Fibroblast of lung (primary cell): ENCODE results near the gene ADGRF4. TPM values are rescaled to one million over a fixed set of nuclear protein-coding genes. Genes with fewer than 3 reads are reported as not detected.

Source experiments
- DNase-seq, 2 donors: peaks; one replicate each; pipeline versions ENCODE4 v3.0.0 to v3.0.0-alpha.2; 2010; ENCODE audit warnings: low read depth in 2 of 2
- H2AFZ ChIP-seq: 2 replicates; pipeline ENCODE4 v1.5.1; 2012; ENCODE audit warnings: low read length, control low read depth, inconsistent platforms
- H3K27ac ChIP-seq: 2 replicates; pipeline ENCODE4 v1.5.1; 2011; ENCODE audit warnings: low read length, control low read depth; ENCODE audit not compliant: insufficient read depth
- H3K27me3 ChIP-seq: 2 replicates; pipeline ENCODE4 v1.5.1; 2011; ENCODE audit warnings: mild to moderate bottlenecking, low read length; ENCODE audit not compliant: control insufficient read depth, insufficient read depth
- H3K36me3 ChIP-seq: 2 replicates; pipeline ENCODE4 v1.5.1; 2011; ENCODE audit warnings: low read length; ENCODE audit not compliant: control insufficient read depth, insufficient read depth
- H3K4me1 ChIP-seq: 2 replicates; pipeline ENCODE4 v1.5.1; 2011; ENCODE audit warnings: low read length; ENCODE audit not compliant: control insufficient read depth, insufficient read depth; ENCODE audit errors: extremely low read depth
- H3K4me2 ChIP-seq: 2 replicates; pipeline ENCODE4 v1.5.1; 2011; ENCODE audit warnings: low read length, control low read depth; ENCODE audit not compliant: insufficient read depth; ENCODE audit errors: extremely low read depth
- H3K4me3 ChIP-seq, 4 experiments: fragments of 200-600 bp in 1 of 4; sonication (generic) in 1 of 4; replicated peaks in 1 of 4; 2 replicates each; pipeline ENCODE4 v1.5.1; 2011 to 2016; ENCODE audit warnings: low read length in 4 of 4, low read depth in 3 of 4, mild to moderate bottlenecking in 3 of 4, control low read depth in 2 of 4, inconsistent platforms in 1 of 4, mixed read lengths in 1 of 4; ENCODE audit not compliant: insufficient read depth in 1 of 4; ENCODE audit errors: control extremely low read depth in 1 of 4
- H3K79me2 ChIP-seq: 2 replicates; pipeline ENCODE4 v1.5.1; 2012; ENCODE audit warnings: mild to moderate bottlenecking, low read length, inconsistent platforms; ENCODE audit not compliant: control insufficient read depth, insufficient read depth
- H3K9ac ChIP-seq: 2 replicates; pipeline ENCODE4 v1.5.1; 2011; ENCODE audit warnings: mild to moderate bottlenecking, low read length, control low read depth; ENCODE audit not compliant: insufficient read depth
- H3K9me3 ChIP-seq: 2 replicates; pipeline ENCODE4 v1.5.1; 2012; ENCODE audit warnings: low read depth, low read length; ENCODE audit not compliant: control insufficient read depth, insufficient read depth
- H4K20me1 ChIP-seq: 2 replicates; pipeline ENCODE4 v1.5.1; 2011; ENCODE audit warnings: low read length; ENCODE audit not compliant: control insufficient read depth, insufficient read depth; ENCODE audit errors: extremely low read depth
- EZH2 ChIP-seq: IDR thresholded peaks from 2 replicates; pipeline ENCODE4 v1.5.1; 2012; ENCODE audit warnings: low read length, control low read depth, mild to moderate bottlenecking; ENCODE audit errors: missing control alignments
- polyA plus RNA-seq, 2 donors: library from polyadenylated mRNA; depleted of rRNA in 1 of 2; stranded (reverse) in 1 of 2; unstranded in 1 of 2; fragments of >200 nt; gene quantifications; 2 replicates each; pipeline ENCODE4 v1.2.1, GENCODE V29; 2011 to 2012; ENCODE audit warnings: missing spikeins in 1 of 2
- total RNA-seq: library from RNA; depleted of rRNA; stranded (reverse); fragments of >200 nt; gene quantifications from 2 replicates; pipeline ENCODE4 v1.2.1, GENCODE V29; 2014
- TF ChIP-seq, protein P1 (sequence below), 2 donors: IDR thresholded peaks in 1 of 2; conservative IDR thresholded peaks in 1 of 2; 1 replicate in 1 of 2; 2 replicates in 1 of 2; pipeline ENCODE4 v1.5.1; 2011 to 2012; ENCODE audit warnings: low read length in 2 of 2, control low read depth in 1 of 2, inconsistent platforms in 1 of 2, low read depth in 1 of 2, mild to moderate bottlenecking in 1 of 2

Gene ADGRF4
- total and polyA plus RNA-seq, 2 donors (not counting 1 experiment from before 2014, with no cell fraction given) = not detected

DNA sequence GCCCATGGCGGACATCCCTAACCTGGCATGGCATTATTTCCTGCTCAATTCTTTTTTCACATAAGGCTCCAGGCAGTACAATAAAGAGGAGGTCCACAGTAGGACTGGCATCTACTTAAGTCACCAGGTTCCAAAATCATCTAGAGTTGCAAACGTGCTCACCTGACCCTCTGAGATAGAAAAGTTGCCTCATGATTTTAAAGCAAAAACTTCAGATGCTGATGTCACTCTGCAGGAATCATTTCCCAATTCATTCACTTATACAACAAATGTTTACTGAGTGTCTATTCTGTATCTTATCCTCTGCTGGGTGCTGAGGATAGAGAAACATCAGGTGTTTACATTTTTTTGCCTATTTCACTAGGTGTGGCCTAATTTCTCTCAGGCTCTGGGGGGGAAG is 2.2 kb downstream of the ADGRF4 start:
- H3K9me3 ChIP-seq = no peaks in the 10 kb centered on the region
- no peak for DNase-seq
- H3K4me3 ChIP-seq = no peak overlapping the region
- TF ChIP-seq, protein P1, sequence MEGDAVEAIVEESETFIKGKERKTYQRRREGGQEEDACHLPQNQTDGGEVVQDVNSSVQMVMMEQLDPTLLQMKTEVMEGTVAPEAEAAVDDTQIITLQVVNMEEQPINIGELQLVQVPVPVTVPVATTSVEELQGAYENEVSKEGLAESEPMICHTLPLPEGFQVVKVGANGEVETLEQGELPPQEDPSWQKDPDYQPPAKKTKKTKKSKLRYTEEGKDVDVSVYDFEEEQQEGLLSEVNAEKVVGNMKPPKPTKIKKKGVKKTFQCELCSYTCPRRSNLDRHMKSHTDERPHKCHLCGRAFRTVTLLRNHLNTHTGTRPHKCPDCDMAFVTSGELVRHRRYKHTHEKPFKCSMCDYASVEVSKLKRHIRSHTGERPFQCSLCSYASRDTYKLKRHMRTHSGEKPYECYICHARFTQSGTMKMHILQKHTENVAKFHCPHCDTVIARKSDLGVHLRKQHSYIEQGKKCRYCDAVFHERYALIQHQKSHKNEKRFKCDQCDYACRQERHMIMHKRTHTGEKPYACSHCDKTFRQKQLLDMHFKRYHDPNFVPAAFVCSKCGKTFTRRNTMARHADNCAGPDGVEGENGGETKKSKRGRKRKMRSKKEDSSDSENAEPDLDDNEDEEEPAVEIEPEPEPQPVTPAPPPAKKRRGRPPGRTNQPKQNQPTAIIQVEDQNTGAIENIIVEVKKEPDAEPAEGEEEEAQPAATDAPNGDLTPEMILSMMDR (conservative IDR thresholded peaks at IDR 0.05 in 1 of 2, IDR thresholded peaks at IDR 0.05 in 1 of 2; ENCODE audit: low read depth in 1 of 2, low read length in 2 of 2) = no peak
- no peak for TF ChIP-seq EZH2
- no peak overlapping the region for H3K27ac ChIP-seq
- no peaks in the 10 kb centered on the region for H3K4me1 ChIP-seq
- no peaks in the 10 kb centered on the region for H3K79me2 ChIP-seq
- H4K20me1 ChIP-seq = no peaks in the 10 kb centered on the region
- H3K27me3 ChIP-seq = no peaks in the 10 kb centered on the region
- no peak overlapping the region for H3K4me2 ChIP-seq
- no peaks in the 10 kb centered on the region for H3K36me3 ChIP-seq
- no peak overlapping the region for H3K9ac ChIP-seq
- H2AFZ ChIP-seq = no peak overlapping the region

DNA sequence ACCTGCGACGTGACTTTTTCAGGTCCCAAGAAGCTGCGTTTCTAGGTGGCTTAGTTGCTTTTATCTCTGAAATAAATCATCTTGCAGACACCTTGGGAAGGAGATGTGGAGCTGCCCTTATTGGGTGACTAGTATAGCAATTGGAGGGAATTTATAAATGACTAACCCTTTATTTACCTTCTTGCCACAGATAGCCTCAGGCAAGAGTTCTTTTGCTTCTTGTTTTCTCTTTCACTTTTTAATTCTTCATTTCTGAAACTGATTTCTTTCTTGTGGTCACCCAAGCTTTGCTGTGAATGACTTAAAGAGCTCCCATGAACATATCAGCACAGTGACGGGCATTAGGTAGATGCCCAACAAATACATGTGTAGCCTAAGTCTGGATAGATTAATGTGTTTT is 3.0 kb downstream of the ADGRF4 start:
- TF ChIP-seq, protein P1 (conservative IDR thresholded peaks at IDR 0.05 in 1 of 2, IDR thresholded peaks at IDR 0.05 in 1 of 2; ENCODE audit: low read depth in 1 of 2, low read length in 2 of 2) = no peak
- no peak for TF ChIP-seq EZH2
- no peak overlapping the region for H3K4me2 ChIP-seq
- H3K4me3 ChIP-seq = no peak overlapping the region
- H3K79me2 ChIP-seq = no peaks in the 10 kb centered on the region
- no peak overlapping the region for H2AFZ ChIP-seq
- no peaks in the 10 kb centered on the region for H3K9me3 ChIP-seq
- H3K27me3 ChIP-seq = no peaks in the 10 kb centered on the region
- H3K36me3 ChIP-seq = no peaks in the 10 kb centered on the region
- no peak overlapping the region for H3K27ac ChIP-seq
- no peak overlapping the region for H3K9ac ChIP-seq
- no peak for DNase-seq
- H3K4me1 ChIP-seq = no peaks in the 10 kb centered on the region
- H4K20me1 ChIP-seq = no peaks in the 10 kb centered on the region

DNA sequence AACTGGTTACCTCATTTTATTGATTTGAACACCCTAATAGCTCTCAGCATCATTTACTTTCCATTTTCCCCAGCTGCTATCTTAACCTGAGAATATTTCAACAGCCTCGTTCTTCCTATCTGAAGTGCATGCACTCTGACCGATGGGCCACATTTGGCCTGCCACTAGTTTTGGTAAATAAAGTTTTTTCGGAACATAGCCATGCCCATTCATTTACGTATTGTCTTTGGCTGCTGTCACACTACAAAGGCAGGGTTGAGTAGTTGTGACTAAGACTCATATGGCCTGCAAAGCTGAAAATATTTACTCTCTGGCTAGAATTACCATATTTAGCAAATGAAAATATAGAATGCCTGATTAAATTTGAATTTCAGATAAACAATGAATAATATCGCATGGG is 10.8 kb downstream of the ADGRF4 start:
- Histone ChIP-seq H3K4me2 (no peak overlapping the region), H3K4me3 (no peak overlapping the region), H2AFZ (no peak overlapping the region), H3K9ac (no peak overlapping the region), H3K27ac (no peak overlapping the region), H3K27me3 (no peaks in the 10 kb centered on the region), H3K79me2 (no peaks in the 10 kb centered on the region), H3K4me1 (no peaks in the 10 kb centered on the region), H3K36me3 (no peaks in the 10 kb centered on the region), H4K20me1 (no peaks in the 10 kb centered on the region), H3K9me3 (no peaks in the 10 kb centered on the region)
- no peak for TF ChIP-seq EZH2
- TF ChIP-seq, protein P1 (conservative IDR thresholded peaks at IDR 0.05 in 1 of 2, IDR thresholded peaks at IDR 0.05 in 1 of 2; ENCODE audit: low read depth in 1 of 2, low read length in 2 of 2) = no peak
- DNase-seq = no peak
